Vein endothelial cell (primary cell): ENCODE results near the gene GAGE10. TPM values are rescaled to one million over a fixed set of nuclear protein-coding genes. Genes with fewer than 3 reads are reported as not detected.

Experiments
- total RNA-seq: library from RNA; depleted of rRNA; stranded (reverse); fragments of >200 nt; gene quantifications from 2 replicates; pipeline ENCODE4 v1.2.3, GENCODE V29; 2012

The GAGE10 gene, protein sequence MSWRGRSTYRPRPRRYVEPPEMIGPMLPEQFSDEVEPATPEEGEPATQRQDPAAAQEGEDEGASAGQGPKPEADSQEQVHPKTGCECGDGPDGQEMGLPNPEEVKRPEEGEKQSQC
- total RNA-seq: not detected in 2 replicates

DNA sequence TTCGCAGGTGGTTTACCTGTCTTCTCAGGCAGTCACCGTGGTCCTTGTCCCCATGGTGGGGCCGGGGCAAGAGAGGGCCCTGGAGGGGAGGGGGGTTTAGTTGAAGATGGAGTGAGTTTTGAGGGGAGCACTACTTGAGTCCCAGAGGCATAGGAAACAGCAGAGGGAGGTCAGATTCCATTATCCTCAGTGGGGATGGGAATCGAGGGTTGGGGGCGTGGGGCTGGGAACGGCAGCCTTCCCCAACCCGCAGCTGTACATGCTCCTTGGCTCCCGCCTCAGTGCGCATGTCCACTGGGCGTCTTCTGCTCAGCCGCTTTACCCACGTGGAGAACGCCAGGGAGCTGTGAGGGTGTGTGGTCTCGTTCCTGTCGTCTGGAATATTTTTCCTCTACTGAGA lies at the start of gene GAGE10:
Gene GAGE10, plus strand, starts transcription at position 301 of the 400 bp plus-strand sequence. CDS start 1,214 bp downstream, outside the sequence.

DNA sequence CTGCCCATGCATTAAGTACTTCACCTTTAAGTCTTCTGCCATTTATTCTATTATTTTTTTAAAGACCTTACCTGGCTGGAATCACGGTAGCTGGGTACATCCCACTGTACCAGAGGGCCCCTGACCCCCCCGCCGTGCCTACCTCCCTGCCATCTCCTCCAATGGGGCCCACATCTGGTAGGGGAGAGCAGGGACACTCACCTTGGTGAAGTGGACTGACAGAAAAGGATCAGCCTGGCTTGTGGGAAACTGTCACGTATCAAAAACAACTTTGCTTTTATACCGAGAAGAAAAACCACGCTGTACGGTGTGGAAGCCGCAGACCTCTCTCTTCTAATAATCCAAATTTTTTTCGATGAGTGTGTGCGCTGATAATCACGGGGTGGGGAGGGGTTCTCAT lies 39.0 kb upstream of the GAGE10 start, which contains the start of gene FOXP3:
Gene FOXP3, minus strand, starts transcription at position 251 of the 400 bp plus-strand sequence. CDS start 6,205 bp downstream, outside the sequence.

DNA sequence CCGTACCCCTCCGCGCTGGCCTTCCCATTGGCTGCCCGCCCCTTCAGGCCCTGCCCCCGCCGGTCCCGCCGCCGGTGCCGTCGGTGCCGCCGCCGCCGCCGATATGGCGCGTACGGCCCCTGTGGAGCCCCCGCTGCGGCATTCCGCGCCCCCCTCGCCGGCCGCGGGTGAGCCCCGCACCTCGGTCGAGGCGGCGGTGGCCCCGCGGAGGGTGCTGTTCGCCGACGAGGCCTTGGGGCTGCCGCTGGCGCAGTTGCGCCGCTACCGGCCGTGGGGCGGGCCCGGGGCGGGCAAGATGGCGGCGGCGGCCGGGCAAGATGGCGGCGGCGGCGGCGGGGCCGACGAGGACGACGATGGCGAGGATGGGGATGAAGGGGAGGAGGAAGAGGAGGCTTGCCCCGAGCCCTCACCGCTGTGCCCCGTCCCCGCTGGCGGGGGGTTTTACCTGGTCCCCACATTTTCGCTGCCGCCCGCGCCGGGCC lies 33.6 kb upstream of the GAGE10 start, which contains the start of gene PPP1R3F:
Gene PPP1R3F, plus strand, starts transcription at position 27 of the 482 bp plus-strand sequence. Its CDS starts 77 bp downstream, at position 104.

DNA sequence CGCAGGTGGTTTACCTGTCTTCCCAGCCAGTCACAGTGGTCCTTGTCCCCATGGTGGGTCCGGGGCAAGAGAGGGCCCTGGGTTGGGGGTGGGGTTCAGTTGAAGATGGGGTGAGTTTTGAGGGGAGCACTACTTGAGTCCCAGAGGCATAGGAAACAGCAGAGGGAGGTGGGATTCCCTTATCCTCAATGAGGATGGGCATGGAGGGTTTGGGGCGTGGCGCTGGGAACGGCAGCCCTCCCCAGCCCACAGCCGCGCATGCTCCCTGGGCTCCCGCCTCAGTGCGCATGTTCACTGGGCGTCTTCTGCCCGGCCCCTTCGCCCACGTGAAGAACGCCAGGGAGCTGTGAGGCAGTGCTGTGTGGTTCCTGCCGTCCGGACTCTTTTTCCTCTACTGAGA lies 18.3 kb downstream of the GAGE10 start, which contains the start of gene GAGE12J:
Gene GAGE12J, plus strand, starts transcription at position 301 of the 400 bp plus-strand sequence. CDS start 1,157 bp downstream, outside the sequence.

DNA sequence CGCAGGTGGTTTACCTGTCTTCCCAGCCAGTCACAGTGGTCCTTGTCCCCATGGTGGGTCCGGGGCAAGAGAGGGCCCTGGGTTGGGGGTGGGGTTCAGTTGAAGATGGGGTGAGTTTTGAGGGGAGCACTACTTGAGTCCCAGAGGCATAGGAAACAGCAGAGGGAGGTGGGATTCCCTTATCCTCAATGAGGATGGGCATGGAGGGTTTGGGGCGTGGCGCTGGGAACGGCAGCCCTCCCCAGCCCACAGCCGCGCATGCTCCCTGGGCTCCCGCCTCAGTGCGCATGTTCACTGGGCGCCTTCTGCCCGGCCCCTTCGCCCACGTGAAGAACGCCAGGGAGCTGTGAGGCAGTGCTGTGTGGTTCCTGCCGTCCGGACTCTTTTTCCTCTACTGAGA lies 27.8 kb downstream of the GAGE10 start, which contains the start of gene GAGE13:
Gene GAGE13, plus strand, starts transcription at position 301 of the 400 bp plus-strand sequence. CDS start 1,156 bp downstream, outside the sequence.

Other genes with a start within 250 kb of the GAGE10 start
- gene CCDC120, start 244.6 kb upstream of the GAGE10 start, total RNA-seq: 1.5 and 1.6 TPM in 2 replicates
- 7.3 and 9.8 TPM in 2 replicates for gene PRAF2, start 229.6 kb upstream of the GAGE10 start, total RNA-seq
- gene WDR45, start 223.8 kb upstream of the GAGE10 start, total RNA-seq: 24.5 and 36.4 TPM in 2 replicates
- 18.9 and 22.5 TPM in 2 replicates for gene GPKOW, start 179.9 kb upstream of the GAGE10 start, total RNA-seq
- 0.65 and 0.76 TPM in 2 replicates for gene MAGIX, start 140.9 kb upstream of the GAGE10 start, total RNA-seq
- 44.4 and 45.8 TPM in 2 replicates for gene PLP2, start 131.7 kb upstream of the GAGE10 start, total RNA-seq
- gene PRICKLE3, start 117.3 kb upstream of the GAGE10 start, total RNA-seq: 5.8 and 7.2 TPM in 2 replicates
- gene SYP, start 103.5 kb upstream of the GAGE10 start, total RNA-seq: under 0.01 and 0.10 TPM in 2 replicates
- gene CACNA1F, start 70.3 kb upstream of the GAGE10 start, total RNA-seq: under 0.01 TPM in 1 of 2 replicates, not detected in the other
- 13.9 and 18.6 TPM in 2 replicates for gene CCDC22, start 68.2 kb upstream of the GAGE10 start, total RNA-seq
- gene FOXP3, start 38.9 kb upstream of the GAGE10 start, total RNA-seq: 0.33 TPM in 1 of 2 replicates, not detected in the other
- 1.3 and 2.1 TPM in 2 replicates for gene PPP1R3F, start 33.9 kb upstream of the GAGE10 start, total RNA-seq
- not detected in 2 replicates for gene GAGE12J, start 18.4 kb downstream of the GAGE10 start, total RNA-seq
- not detected in 2 replicates for gene GAGE13, start 27.9 kb downstream of the GAGE10 start, total RNA-seq
- gene GAGE12C, start 228.5 kb downstream of the GAGE10 start, total RNA-seq: not detected in 2 replicates
- not detected in 2 replicates for gene GAGE12D, start 238.1 kb downstream of the GAGE10 start, total RNA-seq
- not detected in 2 replicates for gene GAGE12E, start 247.6 kb downstream of the GAGE10 start, total RNA-seq